Fibroblast of lung (primary cell): ENCODE measurements around the gene CCDC192. TPM values are rescaled to one million over a fixed set of nuclear protein-coding genes. Genes with fewer than 3 reads are reported as not detected.
"Not testable (repeated sequence)": the region's sequence is repeated elsewhere in the genome, so short reads cannot be mapped to it uniquely, and the experiment has no call there.

ENCODE experiments used
- DNase-seq, 2 donors: peaks; one replicate each; pipeline versions ENCODE4 v3.0.0 to v3.0.0-alpha.2; 2010; ENCODE audit warnings: low read depth in 2 of 2
- H2AFZ ChIP-seq: 2 replicates; pipeline ENCODE4 v1.5.1; 2012; ENCODE audit warnings: low read length, control low read depth, inconsistent platforms
- H3K27ac ChIP-seq: 2 replicates; pipeline ENCODE4 v1.5.1; 2011; ENCODE audit warnings: low read length, control low read depth; ENCODE audit not compliant: insufficient read depth
- H3K27me3 ChIP-seq: 2 replicates; pipeline ENCODE4 v1.5.1; 2011; ENCODE audit warnings: mild to moderate bottlenecking, low read length; ENCODE audit not compliant: control insufficient read depth, insufficient read depth
- H3K36me3 ChIP-seq: 2 replicates; pipeline ENCODE4 v1.5.1; 2011; ENCODE audit warnings: low read length; ENCODE audit not compliant: control insufficient read depth, insufficient read depth
- H3K4me1 ChIP-seq: 2 replicates; pipeline ENCODE4 v1.5.1; 2011; ENCODE audit warnings: low read length; ENCODE audit not compliant: control insufficient read depth, insufficient read depth; ENCODE audit errors: extremely low read depth
- H3K4me2 ChIP-seq: 2 replicates; pipeline ENCODE4 v1.5.1; 2011; ENCODE audit warnings: low read length, control low read depth; ENCODE audit not compliant: insufficient read depth; ENCODE audit errors: extremely low read depth
- H3K4me3 ChIP-seq, 4 experiments: fragments of 200-600 bp in 1 of 4; sonication (generic) in 1 of 4; replicated peaks in 1 of 4; 2 replicates each; pipeline ENCODE4 v1.5.1; 2011 to 2016; ENCODE audit warnings: low read length in 4 of 4, low read depth in 3 of 4, mild to moderate bottlenecking in 3 of 4, control low read depth in 2 of 4, inconsistent platforms in 1 of 4, mixed read lengths in 1 of 4; ENCODE audit not compliant: insufficient read depth in 1 of 4; ENCODE audit errors: control extremely low read depth in 1 of 4
- H3K79me2 ChIP-seq: 2 replicates; pipeline ENCODE4 v1.5.1; 2012; ENCODE audit warnings: mild to moderate bottlenecking, low read length, inconsistent platforms; ENCODE audit not compliant: control insufficient read depth, insufficient read depth
- H3K9ac ChIP-seq: 2 replicates; pipeline ENCODE4 v1.5.1; 2011; ENCODE audit warnings: mild to moderate bottlenecking, low read length, control low read depth; ENCODE audit not compliant: insufficient read depth
- H3K9me3 ChIP-seq: 2 replicates; pipeline ENCODE4 v1.5.1; 2012; ENCODE audit warnings: low read depth, low read length; ENCODE audit not compliant: control insufficient read depth, insufficient read depth
- H4K20me1 ChIP-seq: 2 replicates; pipeline ENCODE4 v1.5.1; 2011; ENCODE audit warnings: low read length; ENCODE audit not compliant: control insufficient read depth, insufficient read depth; ENCODE audit errors: extremely low read depth
- CTCF ChIP-seq, 2 donors: IDR thresholded peaks in 1 of 2; conservative IDR thresholded peaks in 1 of 2; 1 replicate in 1 of 2; 2 replicates in 1 of 2; pipeline ENCODE4 v1.5.1; 2011 to 2012; ENCODE audit warnings: low read length in 2 of 2, control low read depth in 1 of 2, inconsistent platforms in 1 of 2, low read depth in 1 of 2, mild to moderate bottlenecking in 1 of 2
- EZH2 ChIP-seq: IDR thresholded peaks from 2 replicates; pipeline ENCODE4 v1.5.1; 2012; ENCODE audit warnings: low read length, control low read depth, mild to moderate bottlenecking; ENCODE audit errors: missing control alignments
- polyA plus RNA-seq, 2 donors: library from polyadenylated mRNA; depleted of rRNA in 1 of 2; stranded (reverse) in 1 of 2; unstranded in 1 of 2; fragments of >200 nt; gene quantifications; 2 replicates each; pipeline ENCODE4 v1.2.1, GENCODE V29; 2011 to 2012; ENCODE audit warnings: missing spikeins in 1 of 2
- total RNA-seq: library from RNA; depleted of rRNA; stranded (reverse); fragments of >200 nt; gene quantifications from 2 replicates; pipeline ENCODE4 v1.2.1, GENCODE V29; 2014

The CCDC192 gene
- total and polyA plus RNA-seq, 2 donors (not counting 1 experiment from before 2014, with no cell fraction given): not detected

- no peak overlapping the region for H3K4me2 ChIP-seq
- no peak overlapping the region for H2AFZ ChIP-seq
- H3K4me3 ChIP-seq: no peak overlapping the region
- H3K79me2 ChIP-seq: no peaks in the 10 kb centered on the region
- no peaks in the 10 kb centered on the region for H4K20me1 ChIP-seq
- H3K27me3 ChIP-seq: no peaks in the 10 kb centered on the region
- no peak for DNase-seq
- no peaks in the 10 kb centered on the region for H3K36me3 ChIP-seq
- H3K9ac ChIP-seq: no peak overlapping the region
- no peaks in the 10 kb centered on the region for H3K9me3 ChIP-seq
- H3K4me1 ChIP-seq: no peaks in the 10 kb centered on the region
- H3K27ac ChIP-seq: no peak overlapping the region
- TF ChIP-seq EZH2: no peak
- no peak for TF ChIP-seq CTCF (conservative IDR thresholded peaks at IDR 0.05 in 1 of 2, IDR thresholded peaks at IDR 0.05 in 1 of 2; ENCODE audit: low read depth in 1 of 2, low read length in 2 of 2)
These were observed 141.4 kb downstream of the CCDC192 start for GRCh38 chr5:127844581-127845021.

- no peaks in the 10 kb centered on the region for H3K4me1 ChIP-seq
- DNase-seq: no peak
- no peak overlapping the region for H3K9ac ChIP-seq
- H3K79me2 ChIP-seq: no peaks in the 10 kb centered on the region
- H3K27ac ChIP-seq: no peak overlapping the region
- H3K4me3 ChIP-seq: no peak overlapping the region
- H2AFZ ChIP-seq: no peak overlapping the region
- no peaks in the 10 kb centered on the region for H3K9me3 ChIP-seq
- no peaks in the 10 kb centered on the region for H3K27me3 ChIP-seq
- H4K20me1 ChIP-seq: no peaks in the 10 kb centered on the region
- TF ChIP-seq EZH2 (no peak), CTCF (conservative IDR thresholded peaks at IDR 0.05 in 1 of 2, IDR thresholded peaks at IDR 0.05 in 1 of 2; ENCODE audit: low read depth in 1 of 2, low read length in 2 of 2) (no peak)
- no peak overlapping the region for H3K4me2 ChIP-seq
- H3K36me3 ChIP-seq: no peaks in the 10 kb centered on the region
These were observed 143.7 kb downstream of the CCDC192 start for GRCh38 chr5:127846884-127847283.

- not testable (repeated sequence) for H2AFZ ChIP-seq, H3K27me3 ChIP-seq, H3K9me3 ChIP-seq, H3K9ac ChIP-seq, H3K36me3 ChIP-seq, H4K20me1 ChIP-seq, H3K79me2 ChIP-seq, H3K27ac ChIP-seq, H3K4me3 ChIP-seq, H3K4me2 ChIP-seq, DNase-seq, H3K4me1 ChIP-seq
These were observed 144.4 kb downstream of the CCDC192 start for GRCh38 chr5:127847641-127848040.
